NOMO-1 (cell line): Measurements from ENCODE around the gene CD69.

Experiments
- DNase-seq, 2 experiments: peaks; one replicate each; lab custom pipeline; 2025; ENCODE audit not compliant: unreplicated experiment in 2 of 2; lab: John Stamatoyannopoulos, UW

The CD69 gene

DNA sequence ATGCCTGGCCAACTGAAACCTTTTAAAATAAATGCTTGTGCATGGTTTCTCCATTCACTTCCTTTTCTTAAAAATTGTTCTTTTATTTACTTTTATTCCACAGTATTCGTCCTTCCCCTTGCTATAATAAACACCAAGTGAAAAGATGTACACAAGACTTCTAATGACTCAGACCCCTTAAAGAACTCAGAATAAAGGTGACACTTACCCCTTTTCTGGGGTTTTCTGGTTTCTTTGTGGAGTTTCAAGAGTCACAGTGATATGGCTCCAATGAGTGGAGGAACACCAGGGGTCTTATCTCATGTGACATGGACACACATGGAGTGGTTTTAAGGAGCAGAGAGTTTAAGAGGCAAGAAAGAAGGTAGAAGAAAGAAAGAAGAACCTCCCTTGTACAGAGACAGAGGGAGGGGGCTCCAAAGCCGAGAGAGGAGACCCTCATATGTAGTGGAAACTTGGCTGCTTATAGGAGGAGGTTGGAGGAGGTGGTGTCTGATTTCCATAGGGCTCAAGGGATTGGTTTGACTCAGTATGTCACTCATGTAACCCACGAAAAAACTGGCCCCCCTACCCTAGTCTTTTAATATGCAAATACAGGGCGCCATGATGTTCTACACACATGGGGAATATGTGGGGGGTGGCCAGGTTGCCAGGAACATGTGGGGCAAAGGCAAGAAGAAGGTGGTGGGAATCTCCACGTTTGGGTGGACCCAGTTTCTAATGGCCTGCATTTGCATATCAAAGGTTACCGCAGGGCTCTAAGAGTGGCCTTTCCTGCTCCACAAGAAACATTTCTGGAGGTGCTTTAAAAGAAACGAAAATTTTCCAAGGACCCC lies 22.1 kb upstream of the CD69 start:
- no peak for DNase-seq

DNA sequence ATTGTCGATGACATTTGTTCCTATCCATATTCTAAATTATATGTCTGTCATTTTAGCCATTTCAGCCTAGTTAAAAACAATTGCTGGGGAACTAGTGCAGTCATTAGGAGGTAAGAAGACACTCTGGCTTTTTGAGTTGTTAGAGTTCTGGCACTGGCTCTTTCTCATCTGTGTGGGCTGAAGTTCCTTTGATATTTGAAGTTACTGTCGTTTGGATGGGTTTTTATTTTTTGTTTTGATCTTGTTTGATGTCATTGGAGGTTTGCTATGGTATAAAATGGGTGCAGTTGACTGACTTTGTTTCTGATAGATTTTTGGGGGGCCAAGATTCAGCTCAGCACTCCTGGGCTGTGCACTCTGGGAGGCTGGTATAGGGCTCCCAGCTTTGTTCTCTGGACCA lies 20.7 kb upstream of the CD69 start:
- DNase-seq: no peak

DNA sequence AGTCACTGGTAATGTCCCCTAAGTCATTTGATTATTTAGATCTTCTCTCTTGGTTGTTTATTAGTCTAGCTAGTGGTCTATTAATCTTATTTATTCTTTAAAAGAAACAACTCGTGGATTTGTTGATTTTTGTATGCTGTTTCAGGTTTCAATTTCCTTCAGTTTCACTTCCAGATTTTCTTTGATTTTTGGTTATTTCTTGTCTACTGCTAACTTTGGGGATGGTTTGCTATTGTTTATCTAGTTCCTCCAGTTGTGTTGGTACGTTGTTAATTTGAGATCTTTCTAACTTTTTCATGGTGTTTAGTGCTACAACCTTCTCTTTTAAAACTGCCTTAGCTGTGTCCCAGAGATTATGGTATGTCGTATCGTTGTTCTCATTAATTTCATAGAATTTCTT lies 18.5 kb upstream of the CD69 start:
- DNase-seq: peak in 1 of 2 experiments; percentile 48

- no peak for DNase-seq
Measured at GRCh38 chr12:9776781-9777180, 16.1 kb upstream of the CD69 start.

DNA sequence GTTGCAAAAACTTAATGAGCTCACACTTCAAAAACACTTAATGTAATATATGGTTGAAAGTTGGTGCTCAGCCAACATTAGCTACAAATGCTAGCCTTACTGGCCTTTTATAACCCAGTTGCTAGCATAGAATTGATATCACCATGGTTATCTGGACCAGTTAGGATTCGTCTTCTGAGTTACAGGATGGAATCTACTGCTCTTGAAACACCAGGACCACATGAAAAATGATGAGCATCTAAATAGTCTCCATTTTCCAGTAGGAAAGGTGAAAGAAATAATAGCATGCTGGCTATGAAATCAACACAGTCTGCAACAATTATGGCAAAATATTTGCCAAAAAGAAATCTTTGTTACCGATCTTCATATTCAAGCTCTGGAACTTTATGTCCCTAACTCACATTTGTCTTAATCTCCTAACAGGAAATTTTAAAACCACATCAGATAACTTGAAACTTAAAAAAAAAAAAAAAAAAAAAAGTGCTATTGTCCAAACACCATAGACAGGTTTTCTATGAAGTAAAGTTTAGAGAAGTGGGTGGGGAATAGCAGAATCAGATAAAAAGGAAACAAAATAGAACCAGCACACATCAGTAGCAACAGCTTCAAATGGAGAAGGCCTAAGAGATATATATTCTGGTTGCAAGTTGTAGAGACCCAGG lies 12.6 kb upstream of the CD69 start:
- DNase-seq: no peak

GRCh38 chr12:9763025-9763424 lies 2.3 kb upstream of the CD69 start:
- DNase-seq: peak in 1 of 2 experiments; percentile 91

GRCh38 chr12:9762369-9762768 lies 1.7 kb upstream of the CD69 start:
- no peak for DNase-seq

GRCh38 chr12:9761419-9761781 lies 699 bp upstream of the CD69 start:
- peak; percentile 26 to 75 for DNase-seq

DNA sequence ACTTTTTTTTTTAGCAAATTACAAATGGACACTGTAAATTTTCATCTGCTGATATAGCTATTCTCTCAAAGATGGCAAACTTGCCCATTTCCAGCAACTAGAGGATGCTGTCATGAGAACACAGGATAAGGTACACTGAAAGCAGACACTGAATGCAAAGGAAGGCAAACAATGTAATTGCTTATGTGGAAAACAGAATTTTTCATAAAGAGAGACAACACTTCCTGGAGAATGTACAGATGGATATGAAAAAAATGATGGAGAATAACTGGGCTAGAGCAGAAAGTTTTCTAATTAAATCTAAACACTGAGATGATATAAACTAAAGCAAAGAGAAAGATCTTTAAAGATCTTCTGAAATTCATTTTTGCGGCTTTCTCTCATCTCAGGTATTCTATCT lies 581 bp downstream of the CD69 start:
- DNase-seq: no peak

- DNase-seq: no peak
Measured at GRCh38 chr12:9759694-9760093, 1.0 kb downstream of the CD69 start.

DNA sequence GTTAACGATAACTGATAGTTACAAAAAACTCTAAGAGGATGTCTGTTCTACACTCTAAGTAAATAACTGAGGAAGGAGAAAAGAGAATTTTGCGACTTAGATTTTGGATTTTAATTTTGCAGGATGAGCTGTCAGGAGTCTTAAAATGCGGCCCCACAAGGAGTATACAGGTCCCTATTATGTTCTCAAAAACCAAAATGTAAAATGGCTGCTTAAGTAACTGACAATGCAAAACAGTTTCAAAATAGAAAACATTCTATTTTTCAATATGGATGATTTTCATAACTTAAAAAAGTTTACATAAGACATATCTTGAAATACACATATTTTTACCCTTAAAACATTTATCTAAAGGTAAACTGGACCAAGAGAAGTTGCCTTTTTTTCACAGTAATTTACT lies 2.6 kb downstream of the CD69 start:
- no peak for DNase-seq

DNA sequence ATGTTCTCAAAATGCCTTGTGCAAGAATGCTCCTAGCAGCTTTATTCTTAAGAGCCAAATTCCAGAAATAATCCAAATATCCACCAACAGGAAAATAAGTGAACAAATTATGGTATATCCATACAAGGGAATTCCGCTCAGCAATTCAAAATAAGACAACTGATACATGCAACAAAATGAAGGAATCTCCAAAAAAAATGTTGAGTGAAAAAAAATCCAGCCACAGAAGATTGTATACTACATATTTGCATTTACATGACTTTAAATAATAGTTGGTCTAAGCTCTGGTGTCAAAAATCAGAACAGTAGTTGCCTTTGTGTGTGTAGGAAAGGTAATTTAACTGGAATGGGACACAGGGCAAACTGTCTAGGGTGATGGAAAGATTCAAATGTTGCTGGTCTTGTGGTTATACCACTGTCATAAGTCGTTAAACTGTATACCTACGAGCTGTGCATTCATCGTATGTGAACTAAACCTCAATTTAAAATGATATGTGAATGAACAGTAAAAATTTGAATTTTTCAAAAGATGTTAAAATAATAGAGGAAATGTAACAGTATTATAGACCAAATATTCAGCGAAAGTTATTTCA lies 3.2 kb downstream of the CD69 start:
- no peak for DNase-seq

DNA sequence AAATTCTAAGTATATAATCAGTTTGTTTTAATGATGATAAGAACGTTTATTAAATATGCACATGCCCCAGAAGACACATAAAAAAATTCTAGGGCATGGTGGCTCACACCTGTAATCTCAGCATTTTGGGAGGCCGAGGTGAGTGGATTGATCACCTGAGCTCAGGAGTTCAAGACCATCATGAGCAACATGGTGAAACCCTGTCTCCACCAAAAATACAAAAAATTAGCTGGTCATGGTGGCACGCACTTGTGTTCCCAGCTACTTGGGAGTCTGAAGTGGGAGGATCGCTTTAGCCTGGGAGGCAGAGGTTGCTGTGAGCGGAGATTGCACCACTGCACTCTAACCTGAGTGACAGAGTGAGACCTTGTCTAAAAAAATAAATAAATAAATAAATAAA lies 4.0 kb downstream of the CD69 start:
- no peak for DNase-seq

- DNase-seq: no peak
Measured at GRCh38 chr12:9756170-9756569, 4.5 kb downstream of the CD69 start.

DNA sequence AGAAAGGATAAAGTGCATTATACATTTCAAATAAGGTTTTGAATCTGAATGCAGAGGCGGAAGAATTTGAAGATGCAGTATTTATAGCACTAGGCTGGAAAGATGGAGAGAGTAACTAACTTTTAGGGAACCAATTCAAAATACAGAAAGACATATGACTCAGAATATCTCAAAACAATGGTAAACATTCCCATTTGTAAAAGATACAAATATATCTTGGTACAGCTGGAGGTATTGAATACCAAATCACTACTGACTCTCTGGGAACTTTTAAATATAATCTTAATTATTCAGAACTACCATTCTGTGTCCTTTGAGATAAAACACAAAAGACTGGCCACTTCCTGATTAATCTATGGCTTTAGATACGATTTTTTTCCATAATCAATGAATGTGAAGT lies 5.1 kb downstream of the CD69 start:
- no peak for DNase-seq

DNA sequence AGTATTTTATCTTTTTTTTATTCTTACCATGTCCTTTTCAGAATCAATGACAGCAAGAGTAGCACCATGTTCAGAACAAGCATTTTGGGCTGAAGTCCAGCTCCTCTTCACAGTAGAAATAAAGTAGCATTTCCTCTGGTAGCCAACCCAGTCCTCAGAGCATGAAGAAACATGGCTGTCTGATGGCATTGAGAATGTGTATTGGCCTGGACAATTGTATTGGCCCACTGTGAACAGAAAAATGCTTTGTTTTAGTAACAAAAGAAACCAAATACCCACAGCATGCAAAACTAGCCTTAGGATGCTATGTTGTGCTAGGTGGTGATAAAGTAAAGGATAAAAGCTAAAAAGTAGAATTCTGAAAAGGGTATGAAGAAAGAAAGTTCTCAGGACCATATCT lies 5.7 kb downstream of the CD69 start:
- no peak for DNase-seq

GRCh38 chr12:9754099-9754927 lies 6.4 kb downstream of the CD69 start:
- no peak for DNase-seq

DNA sequence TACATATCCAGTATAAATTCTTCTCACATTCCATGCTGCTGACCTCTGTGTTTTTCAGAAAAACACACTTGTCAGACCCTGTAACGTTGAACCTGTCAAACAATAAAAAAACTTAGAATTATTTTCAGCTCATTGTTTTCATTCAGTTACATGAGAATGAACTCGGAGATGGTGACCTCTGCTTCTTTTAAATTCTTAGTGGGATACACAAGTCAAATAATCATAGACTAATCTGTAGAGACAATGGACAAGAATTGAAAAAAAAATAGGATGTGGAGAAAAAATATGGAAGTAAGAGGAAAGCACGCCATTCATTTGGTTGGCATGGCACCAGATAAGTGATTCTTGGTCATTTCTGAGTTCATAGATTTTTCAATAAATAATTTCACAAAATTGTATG lies 7.2 kb downstream of the CD69 start:
- no peak for DNase-seq

- DNase-seq: no peak
Measured at GRCh38 chr12:9753073-9753472, 7.6 kb downstream of the CD69 start.

DNA sequence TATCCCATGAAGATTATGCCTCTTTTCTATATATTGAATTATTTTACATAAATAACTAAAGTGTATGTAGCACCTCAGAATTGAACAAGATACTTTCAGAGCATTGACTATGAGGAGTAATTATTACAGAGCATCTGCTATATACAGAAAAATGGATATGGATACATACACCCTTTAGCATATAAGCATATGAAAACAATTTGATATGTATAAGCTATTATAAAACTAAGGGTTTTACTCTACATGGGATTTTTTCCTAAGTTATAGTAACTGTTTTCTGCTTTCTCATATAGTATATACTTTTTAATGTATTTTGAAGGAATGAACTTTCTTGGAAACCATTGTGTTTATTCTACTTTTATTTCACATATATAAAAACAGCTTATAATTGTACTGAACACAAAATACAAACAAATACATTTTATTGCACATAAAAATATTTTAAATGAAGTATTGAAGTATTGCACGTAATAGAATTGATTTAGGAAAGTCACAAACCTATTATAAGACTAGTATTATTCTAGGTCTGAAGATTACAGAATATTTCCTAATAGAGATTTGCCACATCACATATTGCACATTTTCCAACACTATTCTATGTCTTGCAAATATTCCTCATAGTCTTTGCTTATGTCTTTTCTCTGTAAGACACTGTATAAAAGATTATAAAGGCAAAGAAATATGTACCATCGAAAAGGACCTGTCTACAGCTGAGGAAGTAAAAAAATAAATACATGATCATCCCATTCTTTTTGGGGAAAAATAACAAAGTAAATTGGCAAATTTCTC lies 8.4 kb downstream of the CD69 start:
- DNase-seq: no peak
